Measurements from ENCODE around the gene SGSH. TPM values are rescaled to one million over a fixed set of nuclear protein-coding genes. Genes with fewer than 3 reads are reported as not detected.
A peak's percentile ranks its signal among the peaks of the same experiment; 100 is the strongest.

SGSH gene
- total RNA-seq, 1 donor from 2014 or later: 7.2 TPM

DNA sequence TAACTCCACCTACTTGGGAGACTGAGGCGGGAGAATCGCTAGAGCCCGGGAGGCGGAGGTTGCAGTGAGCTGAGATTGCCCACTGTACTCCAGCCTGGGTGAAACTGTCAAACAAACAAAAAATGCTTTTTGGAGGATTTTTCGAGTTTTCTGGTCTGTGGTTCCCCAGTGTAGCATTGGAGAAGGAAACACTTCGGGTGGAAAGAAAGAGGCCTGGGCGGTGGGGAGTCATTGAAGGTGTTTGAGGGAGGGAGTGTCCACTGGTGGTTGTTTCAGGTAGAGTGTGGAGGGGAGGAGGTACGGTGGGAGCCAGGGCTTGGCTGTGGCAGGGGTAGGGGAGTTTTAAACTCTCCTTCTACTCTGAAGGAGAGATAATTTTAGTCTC lies 41.8 kb upstream of the SGSH start:
- H3K4me2 ChIP-seq: peak overlapping the region; percentile 90
- H3K27me3 Mint-ChIP-seq (ENCODE audit: insufficient read depth, low read depth): peaks cover 6% of the 10 kb centered on the region
- peaks cover 2% of the 10 kb centered on the region for H3K9me3 Mint-ChIP-seq
- peaks cover 47% of the 10 kb centered on the region for H3F3A ChIP-seq (ENCODE audit: low read depth)
- peaks cover 10% of the 10 kb centered on the region for H3K4me1 ChIP-seq
- peaks cover 15% of the 10 kb centered on the region for H3K27me3 ChIP-seq
- no peaks in the 10 kb centered on the region for H3K36me3 ChIP-seq
- peak overlapping the region; percentile 91 for H3K27ac ChIP-seq
- H3K9me3 ChIP-seq (ENCODE audit: low read depth): no peaks in the 10 kb centered on the region
- peaks cover 2% of the 10 kb centered on the region for H3K36me3 Mint-ChIP-seq
- no peak overlapping the region for H3K9ac ChIP-seq
- DNase-seq (ENCODE audit: low spot score): no peak
- H3K4me3 ChIP-seq: peak overlapping the region; percentile 85
- H3K27ac Mint-ChIP-seq: peak overlapping the region; percentile 90
- H3K4me1 Mint-ChIP-seq: peaks cover 32% of the 10 kb centered on the region
- TF ChIP-seq EZH2 (IDR thresholded peaks at IDR 0.05) (no peak), EZH2phosphoT487 (IDR thresholded peaks at IDR 0.05) (no peak)
- TF ChIP-seq, protein P1, sequence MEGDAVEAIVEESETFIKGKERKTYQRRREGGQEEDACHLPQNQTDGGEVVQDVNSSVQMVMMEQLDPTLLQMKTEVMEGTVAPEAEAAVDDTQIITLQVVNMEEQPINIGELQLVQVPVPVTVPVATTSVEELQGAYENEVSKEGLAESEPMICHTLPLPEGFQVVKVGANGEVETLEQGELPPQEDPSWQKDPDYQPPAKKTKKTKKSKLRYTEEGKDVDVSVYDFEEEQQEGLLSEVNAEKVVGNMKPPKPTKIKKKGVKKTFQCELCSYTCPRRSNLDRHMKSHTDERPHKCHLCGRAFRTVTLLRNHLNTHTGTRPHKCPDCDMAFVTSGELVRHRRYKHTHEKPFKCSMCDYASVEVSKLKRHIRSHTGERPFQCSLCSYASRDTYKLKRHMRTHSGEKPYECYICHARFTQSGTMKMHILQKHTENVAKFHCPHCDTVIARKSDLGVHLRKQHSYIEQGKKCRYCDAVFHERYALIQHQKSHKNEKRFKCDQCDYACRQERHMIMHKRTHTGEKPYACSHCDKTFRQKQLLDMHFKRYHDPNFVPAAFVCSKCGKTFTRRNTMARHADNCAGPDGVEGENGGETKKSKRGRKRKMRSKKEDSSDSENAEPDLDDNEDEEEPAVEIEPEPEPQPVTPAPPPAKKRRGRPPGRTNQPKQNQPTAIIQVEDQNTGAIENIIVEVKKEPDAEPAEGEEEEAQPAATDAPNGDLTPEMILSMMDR (IDR thresholded peaks at IDR 0.05): no peak
- H2AFZ ChIP-seq (replicated peaks): no peak overlapping the region
- H4K20me1 ChIP-seq (ENCODE audit: low read depth): peaks cover 22% of the 10 kb centered on the region
- no peaks in the 10 kb centered on the region for H3K79me2 ChIP-seq (ENCODE audit: low read depth)
- peak overlapping the region; percentile 95 for H3K4me3 Mint-ChIP-seq

GRCh38 chr17:80261159-80261894 lies 41.2 kb upstream of the SGSH start:
- Histone ChIP-seq H3F3A (ENCODE audit: low read depth) (peaks cover 47% of the 10 kb centered on the region), H3K4me2 (peak overlapping the region; percentile 90), H3K4me3 (peak overlapping the region; percentile 85), H3K9ac (peak overlapping the region; percentile 59), H3K79me2 (ENCODE audit: low read depth) (no peaks in the 10 kb centered on the region), H2AFZ (replicated peaks) (peak overlapping the region; percentile 52), H3K4me1 (peaks cover 10% of the 10 kb centered on the region), H3K36me3 (no peaks in the 10 kb centered on the region), H3K9me3 (ENCODE audit: low read depth) (no peaks in the 10 kb centered on the region), H4K20me1 (ENCODE audit: low read depth) (peaks cover 22% of the 10 kb centered on the region), H3K27ac (peak overlapping the region; percentile 91), H3K27me3 (peaks cover 15% of the 10 kb centered on the region)
- Mint-ChIP-seq H3K4me1 (peaks cover 33% of the 10 kb centered on the region), H3K9me3 (peaks cover 2% of the 10 kb centered on the region), H3K27ac (peak overlapping the region; percentile 90), H3K27me3 (ENCODE audit: insufficient read depth, low read depth) (peaks cover 6% of the 10 kb centered on the region), H3K36me3 (peaks cover 2% of the 10 kb centered on the region), H3K4me3 (peak overlapping the region; percentile 95)
- peak; percentile 82 for DNase-seq (ENCODE audit: low spot score)
- TF ChIP-seq, protein P1 (IDR thresholded peaks at IDR 0.05): no peak
- peak; percentile 44 for TF ChIP-seq EZH2 (IDR thresholded peaks at IDR 0.05)

GRCh38 chr17:80260791-80261158 lies 40.6 kb upstream of the SGSH start, which contains the start of gene RNF213:
RNF213 (plus strand) TSS chr17:80260852; CDS start chr17:80263682, 2,830 bp downstream.
- Histone ChIP-seq H3K27ac (peak within 1 kb of the TSS; percentile 91), H3K27me3 (peaks cover 15% of the 10 kb centered on the region), H4K20me1 (ENCODE audit: low read depth) (peaks cover 22% of the 10 kb centered on the region), H3K4me2 (peak within 1 kb of the TSS; percentile 90), H3K36me3 (no peaks in the 10 kb centered on the region), H3F3A (ENCODE audit: low read depth) (peaks cover 47% of the 10 kb centered on the region), H3K79me2 (ENCODE audit: low read depth) (no peaks in the 10 kb centered on the region), H3K9ac (peak within 1 kb of the TSS; percentile 59), H2AFZ (replicated peaks) (peak within 1 kb of the TSS; percentile 72), H3K9me3 (ENCODE audit: low read depth) (no peaks in the 10 kb centered on the region), H3K4me1 (peaks cover 10% of the 10 kb centered on the region), H3K4me3 (peak within 1 kb of the TSS; percentile 85)
- peak; percentile 79 for DNase-seq (ENCODE audit: low spot score)
- H3K27ac Mint-ChIP-seq: peak within 1 kb of the TSS; percentile 93
- H3K4me1 Mint-ChIP-seq: peaks cover 34% of the 10 kb centered on the region
- H3K27me3 Mint-ChIP-seq (ENCODE audit: insufficient read depth, low read depth): peaks cover 6% of the 10 kb centered on the region
- H3K36me3 Mint-ChIP-seq: peaks cover 2% of the 10 kb centered on the region
- TF ChIP-seq, protein P1 (IDR thresholded peaks at IDR 0.05): no peak
- H3K4me3 Mint-ChIP-seq: peak within 1 kb of the TSS; percentile 95
- peaks cover 2% of the 10 kb centered on the region for H3K9me3 Mint-ChIP-seq

Measured in neural progenitor cell (in vitro differentiated cells).